ENCODE results near the gene MYO16. TPM values are rescaled to one million over a fixed set of nuclear protein-coding genes. Genes with fewer than 3 reads are reported as not detected.

Gene MYO16
- total and polyA plus RNA-seq, 2 experiments from 2014 or later: 0.02 to 0.15 TPM

GRCh38 chr13:108789476-108789875, 160.1 kb downstream of the MYO16 start:
- TF ChIP-seq CTCF (IDR thresholded peaks at IDR 0.05; ENCODE audit: low read depth, low read length): no peak
- no peaks in the 10 kb centered on the region for H3K36me3 ChIP-seq
- no peak overlapping the region for H3K27ac ChIP-seq
- H3K4me1 ChIP-seq (ENCODE audit: low read depth): no peaks in the 10 kb centered on the region
- no peaks in the 10 kb centered on the region for H3K27me3 ChIP-seq
- no peak overlapping the region for H3K4me3 ChIP-seq
- no peaks in the 10 kb centered on the region for H3K9me3 ChIP-seq (ENCODE audit: low read depth)
- no peak for DNase-seq (ENCODE audit: low read depth in 1 of 2, low spot score in 1 of 2)

- TF ChIP-seq CTCF (IDR thresholded peaks at IDR 0.05; ENCODE audit: low read depth, low read length): no peak
- DNase-seq (ENCODE audit: low read depth in 1 of 2, low spot score in 1 of 2): no peak
- Histone ChIP-seq H3K4me3 (no peak overlapping the region), H3K9me3 (ENCODE audit: low read depth) (no peaks in the 10 kb centered on the region), H3K27ac (no peak overlapping the region), H3K4me1 (ENCODE audit: low read depth) (no peaks in the 10 kb centered on the region), H3K36me3 (no peaks in the 10 kb centered on the region), H3K27me3 (no peaks in the 10 kb centered on the region)
Measured at GRCh38 chr13:108795841-108796240, 166.4 kb downstream of the MYO16 start.

GRCh38 chr13:108797354-108797753, 167.9 kb downstream of the MYO16 start:
- no peak for TF ChIP-seq CTCF (IDR thresholded peaks at IDR 0.05; ENCODE audit: low read depth, low read length)
- H3K36me3 ChIP-seq: no peaks in the 10 kb centered on the region
- H3K4me3 ChIP-seq: no peak overlapping the region
- H3K4me1 ChIP-seq (ENCODE audit: low read depth): no peaks in the 10 kb centered on the region
- no peak overlapping the region for H3K27ac ChIP-seq
- no peaks in the 10 kb centered on the region for H3K9me3 ChIP-seq (ENCODE audit: low read depth)
- H3K27me3 ChIP-seq: no peaks in the 10 kb centered on the region
- no peak for DNase-seq (ENCODE audit: low read depth in 1 of 2, low spot score in 1 of 2)

- Histone ChIP-seq H3K36me3 (no peaks in the 10 kb centered on the region), H3K4me3 (no peak overlapping the region), H3K9me3 (ENCODE audit: low read depth) (no peaks in the 10 kb centered on the region), H3K4me1 (ENCODE audit: low read depth) (no peaks in the 10 kb centered on the region), H3K27me3 (no peaks in the 10 kb centered on the region), H3K27ac (no peak overlapping the region)
- no peak for DNase-seq (ENCODE audit: low read depth in 1 of 2, low spot score in 1 of 2)
- TF ChIP-seq CTCF (IDR thresholded peaks at IDR 0.05; ENCODE audit: low read depth, low read length): no peak
Measured at GRCh38 chr13:108807841-108808240, 178.4 kb downstream of the MYO16 start.

- Histone ChIP-seq H3K4me1 (ENCODE audit: low read depth) (no peaks in the 10 kb centered on the region), H3K27ac (no peak overlapping the region), H3K27me3 (no peaks in the 10 kb centered on the region), H3K4me3 (no peak overlapping the region), H3K9me3 (ENCODE audit: low read depth) (no peaks in the 10 kb centered on the region), H3K36me3 (no peaks in the 10 kb centered on the region)
- DNase-seq (ENCODE audit: low read depth in 1 of 2, low spot score in 1 of 2): no peak
- no peak for TF ChIP-seq CTCF (IDR thresholded peaks at IDR 0.05; ENCODE audit: low read depth, low read length)
Measured at GRCh38 chr13:108812165-108812564, 182.8 kb downstream of the MYO16 start.

- no peak overlapping the region for H3K27ac ChIP-seq
- DNase-seq (ENCODE audit: low read depth in 1 of 2, low spot score in 1 of 2): no peak
- no peaks in the 10 kb centered on the region for H3K4me1 ChIP-seq (ENCODE audit: low read depth)
- H3K9me3 ChIP-seq (ENCODE audit: low read depth): no peaks in the 10 kb centered on the region
- H3K4me3 ChIP-seq: no peak overlapping the region
- TF ChIP-seq CTCF (IDR thresholded peaks at IDR 0.05; ENCODE audit: low read depth, low read length): no peak
- no peaks in the 10 kb centered on the region for H3K27me3 ChIP-seq
- H3K36me3 ChIP-seq: no peaks in the 10 kb centered on the region
Measured at GRCh38 chr13:108812661-108813060, 183.2 kb downstream of the MYO16 start.
